Astrocyte (in vitro differentiated cells and primary cell): ENCODE measurements around the gene ARHGAP44. TPM values are rescaled to one million over a fixed set of nuclear protein-coding genes. Genes with fewer than 3 reads are reported as not detected.

Source experiments
- DNase-seq: peaks from one replicate; pipeline ENCODE4 v3.0.0-alpha.2; 2010; ENCODE audit warnings: low read depth
- FAIRE-seq: peaks from 2 replicates; lab custom pipeline; 2011; peaks lifted over from hg19 to GRCh38; lab: Jason Lieb, UNC
- H2AFZ ChIP-seq: 2 replicates; pipeline ENCODE4 v1.6.0; 2012; ENCODE audit warnings: low read depth, low read length, inconsistent platforms
- H3K27ac ChIP-seq: 2 replicates; pipeline ENCODE4 v1.5.1; 2011; ENCODE audit warnings: low read depth, low read length, inconsistent platforms
- H3K27me3 ChIP-seq: 2 replicates; pipeline ENCODE4 v1.6.0; 2011; ENCODE audit warnings: low read length, inconsistent platforms; ENCODE audit not compliant: insufficient read depth
- H3K36me3 ChIP-seq: 2 replicates; pipeline ENCODE4 v1.5.1; 2011; ENCODE audit warnings: low read length, inconsistent platforms; ENCODE audit not compliant: insufficient read depth
- H3K4me1 ChIP-seq: 2 replicates; pipeline ENCODE4 v1.5.1; 2011; ENCODE audit warnings: low read length, inconsistent platforms; ENCODE audit not compliant: insufficient read depth
- H3K4me2 ChIP-seq: 2 replicates; pipeline ENCODE4 v1.6.0; 2012; ENCODE audit warnings: low read length, inconsistent platforms
- H3K4me3 ChIP-seq: 2 replicates; pipeline ENCODE4 v1.5.1; 2011; ENCODE audit warnings: low read depth, mild to moderate bottlenecking, low read length, inconsistent platforms; ENCODE audit not compliant: insufficient read depth
- H3K79me2 ChIP-seq: 2 replicates; pipeline ENCODE4 v1.6.0; 2012; ENCODE audit warnings: mild to moderate bottlenecking, low read length, inconsistent platforms; ENCODE audit not compliant: insufficient read depth
- H3K9ac ChIP-seq: 2 replicates; pipeline ENCODE4 v1.6.0; 2012; ENCODE audit warnings: mild to moderate bottlenecking, low read length, inconsistent platforms
- H3K9me3 ChIP-seq: 2 replicates; pipeline ENCODE4 v1.5.1; 2012; ENCODE audit warnings: low read depth, mild to moderate bottlenecking, low read length, inconsistent platforms; ENCODE audit not compliant: insufficient read depth
- H4K20me1 ChIP-seq: 2 replicates; pipeline ENCODE4 v1.6.0; 2012; ENCODE audit warnings: low read length, inconsistent platforms; ENCODE audit not compliant: insufficient read depth
- H3K27ac Mint-ChIP-seq: one replicate; pipeline ENCODE4 v1.8.0; 2021; ENCODE audit warnings: mild to moderate bottlenecking, mixed read lengths; ENCODE audit not compliant: unreplicated experiment
- H3K27me3 Mint-ChIP-seq: one replicate; pipeline ENCODE4 v1.8.0; 2021; ENCODE audit warnings: low read depth, mixed read lengths; ENCODE audit not compliant: unreplicated experiment
- H3K36me3 Mint-ChIP-seq: one replicate; pipeline ENCODE4 v1.8.0; 2021; ENCODE audit warnings: low read depth, mixed read lengths; ENCODE audit not compliant: unreplicated experiment
- H3K4me1 Mint-ChIP-seq: one replicate; pipeline ENCODE4 v1.8.0; 2021; ENCODE audit warnings: low read depth, mixed read lengths; ENCODE audit not compliant: unreplicated experiment
- H3K4me3 Mint-ChIP-seq: one replicate; pipeline ENCODE4 v1.8.0; 2021; ENCODE audit warnings: mild to moderate bottlenecking, moderate library complexity, mixed read lengths; ENCODE audit not compliant: unreplicated experiment
- H3K9me3 Mint-ChIP-seq: one replicate; pipeline ENCODE4 v1.8.0; 2021; ENCODE audit warnings: mild to moderate bottlenecking, mixed read lengths; ENCODE audit not compliant: unreplicated experiment
- CTCF ChIP-seq: IDR thresholded peaks from 2 replicates; pipeline ENCODE4 v1.5.1; 2011; ENCODE audit warnings: low read depth, mild to moderate bottlenecking, inconsistent platforms, low read length, moderate library complexity; ENCODE audit not compliant: insufficient read depth
- EZH2 ChIP-seq: IDR thresholded peaks from 2 replicates; pipeline ENCODE4 v1.6.1; 2012; ENCODE audit warnings: mild to moderate bottlenecking, low read length, inconsistent platforms; ENCODE audit not compliant: insufficient read depth
- total RNA-seq: library from RNA; stranded (reverse); gene quantifications from 2 replicates; pipeline ENCODE4 v1.2.1, GENCODE V29; 2021

Gene ARHGAP44
- total RNA-seq, 1 donor from 2014 or later = 3.0 TPM

- H3K9me3 Mint-ChIP-seq = no peaks in the 10 kb centered on the region
- H2AFZ ChIP-seq = no peak overlapping the region
- no peaks in the 10 kb centered on the region for H4K20me1 ChIP-seq
- no peak overlapping the region for H3K27ac Mint-ChIP-seq
- no peaks in the 10 kb centered on the region for H3K27me3 Mint-ChIP-seq
- H3K4me1 ChIP-seq = no peaks in the 10 kb centered on the region
- no peaks in the 10 kb centered on the region for H3K9me3 ChIP-seq
- FAIRE-seq = no peak
- H3K9ac ChIP-seq = no peak overlapping the region
- H3K36me3 Mint-ChIP-seq = no peaks in the 10 kb centered on the region
- no peaks in the 10 kb centered on the region for H3K79me2 ChIP-seq
- TF ChIP-seq CTCF (no peak), EZH2 (no peak)
- no peak overlapping the region for H3K4me3 Mint-ChIP-seq
- no peak overlapping the region for H3K4me2 ChIP-seq
- no peaks in the 10 kb centered on the region for H3K4me1 Mint-ChIP-seq
- H3K27me3 ChIP-seq = no peaks in the 10 kb centered on the region
- H3K27ac ChIP-seq = no peak overlapping the region
- H3K4me3 ChIP-seq = no peak overlapping the region
- DNase-seq = no peak
- no peaks in the 10 kb centered on the region for H3K36me3 ChIP-seq
Measured at GRCh38 chr17:12857592-12857991, 68.3 kb downstream of the ARHGAP44 start.

- Mint-ChIP-seq H3K27me3 (no peaks in the 10 kb centered on the region), H3K27ac (no peak overlapping the region)
- FAIRE-seq = no peak
Measured at GRCh38 chr17:12859520-12859919, 70.2 kb downstream of the ARHGAP44 start.

More at GRCh38 chr17:12859520-12859919, 70.2 kb downstream of the ARHGAP44 start:
- no peaks in the 10 kb centered on the region for H3K36me3 Mint-ChIP-seq
- H4K20me1 ChIP-seq = no peaks in the 10 kb centered on the region
- no peaks in the 10 kb centered on the region for H3K79me2 ChIP-seq
- no peaks in the 10 kb centered on the region for H3K36me3 ChIP-seq
- no peaks in the 10 kb centered on the region for H3K9me3 Mint-ChIP-seq
- TF ChIP-seq CTCF = peak; percentile 11
- TF ChIP-seq EZH2 = no peak
- peak; percentile 6 for DNase-seq
- no peaks in the 10 kb centered on the region for H3K4me1 ChIP-seq
- no peaks in the 10 kb centered on the region for H3K4me1 Mint-ChIP-seq
- H3K27ac ChIP-seq = no peak overlapping the region
- no peaks in the 10 kb centered on the region for H3K27me3 ChIP-seq
- H3K4me3 ChIP-seq = no peak overlapping the region
- no peak overlapping the region for H3K9ac ChIP-seq
- H3K9me3 ChIP-seq = no peaks in the 10 kb centered on the region
- H2AFZ ChIP-seq = no peak overlapping the region
- no peak overlapping the region for H3K4me3 Mint-ChIP-seq
- peak overlapping the region; percentile 41 for H3K4me2 ChIP-seq
